AG10803 (cell line): Measurements from ENCODE around the gene F8A2.
A peak's percentile ranks its signal among the peaks of the same experiment; 100 is the strongest.
"Not testable (repeated sequence)": the region's sequence is repeated elsewhere in the genome, so short reads cannot be mapped to it uniquely, and the experiment has no call there.

Experiments used
- DNase-seq: peaks from one replicate; pipeline ENCODE4 v3.0.0; 2010; ENCODE audit warnings: low read depth
- H3K4me3 ChIP-seq: 2 replicates; pipeline ENCODE4 v1.5.1; 2011; ENCODE audit warnings: mild to moderate bottlenecking, low read length, control low read depth
- TF ChIP-seq, protein P1 (sequence below): conservative IDR thresholded peaks from 2 replicates; pipeline ENCODE4 v1.5.1; 2011; ENCODE audit warnings: mild to moderate bottlenecking, low read length, control low read depth, inconsistent platforms

Gene F8A2

DNA sequence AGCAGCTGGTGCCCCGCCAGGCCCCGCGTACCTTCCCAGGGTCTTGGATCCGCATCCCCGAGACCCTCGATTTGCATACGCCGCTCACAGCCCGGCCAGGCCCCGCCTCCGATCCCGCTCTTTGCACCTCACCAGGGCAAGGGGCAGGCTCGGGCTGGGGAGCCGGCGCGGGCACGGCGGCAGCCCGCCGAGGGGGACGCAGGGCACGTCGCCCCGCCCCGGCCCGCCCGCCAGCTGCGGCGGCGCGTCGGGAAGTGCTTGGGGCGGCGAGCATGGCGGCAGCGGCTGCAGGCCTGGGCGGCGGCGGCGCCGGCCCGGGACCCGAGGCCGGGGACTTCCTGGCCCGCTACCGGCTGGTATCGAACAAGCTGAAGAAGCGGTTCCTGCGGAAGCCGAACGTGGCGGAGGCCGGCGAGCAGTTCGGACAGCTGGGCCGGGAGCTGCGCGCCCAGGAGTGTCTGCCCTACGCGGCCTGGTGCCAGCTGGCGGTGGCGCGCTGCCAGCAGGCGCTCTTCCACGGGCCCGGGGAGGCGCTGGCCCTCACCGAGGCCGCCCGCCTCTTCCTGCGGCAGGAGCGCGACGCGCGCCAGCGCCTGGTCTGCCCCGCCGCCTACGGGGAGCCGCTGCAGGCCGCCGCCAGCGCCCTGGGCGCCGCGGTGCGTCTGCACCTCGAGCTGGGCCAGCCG, at the start of gene F8A2:
TSS of gene F8A2 (plus strand) at position 253 of the 686 bp plus-strand sequence. CDS start at position 273, 20 bp downstream.
- not testable (repeated sequence) for H3K4me3 ChIP-seq, DNase-seq

DNA sequence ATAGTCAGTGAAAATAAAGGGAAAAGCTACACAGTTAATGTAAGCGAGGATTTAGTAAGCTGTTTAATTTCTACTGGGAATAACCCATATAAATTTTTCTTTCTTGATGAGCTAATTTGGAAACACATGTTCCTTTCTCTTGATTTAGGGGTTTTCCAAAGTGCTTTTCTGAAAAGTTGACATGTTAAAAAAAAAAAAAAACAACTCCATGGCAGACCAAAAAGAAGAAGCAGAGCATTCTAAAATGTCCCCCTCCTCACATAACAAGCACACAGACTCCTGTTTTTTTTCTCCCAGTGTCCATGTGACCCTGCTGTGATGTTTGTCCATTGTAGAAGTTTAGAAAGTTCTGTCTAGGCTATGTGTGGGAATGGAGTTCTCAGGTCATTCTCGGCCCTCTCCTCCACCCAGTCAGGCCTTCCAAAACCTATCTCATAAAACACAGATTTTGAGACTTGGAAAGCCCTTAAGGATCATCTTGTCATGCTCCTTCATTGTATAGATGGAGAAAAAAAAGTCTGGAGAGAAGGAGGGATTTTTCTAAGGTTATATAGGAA, 48.3 kb upstream of the F8A2 start:
- H3K4me3 ChIP-seq = no peak overlapping the region
- DNase-seq = no peak
- TF ChIP-seq, protein P1, sequence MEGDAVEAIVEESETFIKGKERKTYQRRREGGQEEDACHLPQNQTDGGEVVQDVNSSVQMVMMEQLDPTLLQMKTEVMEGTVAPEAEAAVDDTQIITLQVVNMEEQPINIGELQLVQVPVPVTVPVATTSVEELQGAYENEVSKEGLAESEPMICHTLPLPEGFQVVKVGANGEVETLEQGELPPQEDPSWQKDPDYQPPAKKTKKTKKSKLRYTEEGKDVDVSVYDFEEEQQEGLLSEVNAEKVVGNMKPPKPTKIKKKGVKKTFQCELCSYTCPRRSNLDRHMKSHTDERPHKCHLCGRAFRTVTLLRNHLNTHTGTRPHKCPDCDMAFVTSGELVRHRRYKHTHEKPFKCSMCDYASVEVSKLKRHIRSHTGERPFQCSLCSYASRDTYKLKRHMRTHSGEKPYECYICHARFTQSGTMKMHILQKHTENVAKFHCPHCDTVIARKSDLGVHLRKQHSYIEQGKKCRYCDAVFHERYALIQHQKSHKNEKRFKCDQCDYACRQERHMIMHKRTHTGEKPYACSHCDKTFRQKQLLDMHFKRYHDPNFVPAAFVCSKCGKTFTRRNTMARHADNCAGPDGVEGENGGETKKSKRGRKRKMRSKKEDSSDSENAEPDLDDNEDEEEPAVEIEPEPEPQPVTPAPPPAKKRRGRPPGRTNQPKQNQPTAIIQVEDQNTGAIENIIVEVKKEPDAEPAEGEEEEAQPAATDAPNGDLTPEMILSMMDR = no peak

DNA sequence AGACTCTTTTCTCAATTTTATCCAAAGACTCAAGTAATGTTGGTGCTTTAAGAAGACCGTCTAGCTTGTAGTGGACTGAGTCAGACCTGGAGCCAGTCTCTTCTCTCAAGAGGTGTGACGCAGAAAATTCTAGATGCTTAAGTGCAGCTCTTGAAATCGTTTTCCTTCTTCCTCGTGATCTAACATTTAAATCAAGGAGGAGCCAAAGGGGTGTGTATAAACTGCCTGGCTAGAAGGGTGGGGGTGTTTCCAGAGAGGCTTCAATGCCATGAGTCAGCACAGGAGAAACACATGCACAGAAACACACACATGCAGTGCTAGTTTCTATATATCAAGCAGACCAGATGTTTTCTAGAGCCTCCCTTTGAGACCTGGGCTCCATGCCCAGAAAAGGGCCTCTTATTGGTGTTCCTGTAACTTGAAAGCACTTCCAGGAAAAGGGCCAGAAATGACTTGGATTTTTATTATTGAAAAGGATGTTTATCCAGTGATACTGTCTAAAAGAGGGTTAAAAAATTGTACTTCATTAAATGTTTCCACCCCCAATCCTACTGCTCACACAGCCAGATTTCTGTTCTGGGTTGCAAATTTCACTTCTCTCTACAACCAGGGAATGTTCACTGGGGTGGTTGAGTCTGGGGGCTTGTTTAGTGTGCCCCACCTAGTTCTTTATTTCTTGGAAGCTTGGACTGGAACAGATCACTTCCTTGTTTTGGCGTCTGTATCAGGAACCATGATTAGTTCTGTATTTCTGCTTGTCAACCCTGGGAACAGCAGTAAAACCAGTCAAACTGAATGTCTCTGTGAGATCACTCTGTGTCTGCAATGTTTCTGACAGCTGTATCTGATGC, 47.2 kb upstream of the F8A2 start, which contains the start of gene CLIC2:
TSS of gene CLIC2 (minus strand) at position 129 of the 851 bp plus-strand sequence. CDS start 187 bp downstream, outside the sequence.
- TF ChIP-seq, protein P1 = no peak
- peak; percentile 65 for DNase-seq
- H3K4me3 ChIP-seq = no peak within 1 kb of the TSS

DNA sequence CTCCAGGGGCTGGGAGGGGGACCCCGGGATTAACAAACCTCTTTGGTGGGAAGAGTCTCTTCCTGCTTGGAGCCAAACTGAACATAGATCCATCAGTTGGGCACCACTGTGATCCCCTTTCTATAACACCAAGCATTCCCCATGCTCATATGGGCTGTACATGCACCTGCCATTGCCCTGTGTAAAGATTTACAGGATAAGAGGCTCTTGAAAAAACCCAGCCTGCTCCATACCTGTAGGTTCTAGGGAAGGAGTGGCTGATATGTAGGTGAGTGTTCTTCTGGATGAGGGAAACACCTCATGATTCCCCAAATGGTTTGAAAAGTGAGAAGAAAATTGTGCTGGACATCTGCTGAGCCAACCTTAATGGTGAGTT, 46.6 kb upstream of the F8A2 start:
- not testable (repeated sequence) for H3K4me3 ChIP-seq, DNase-seq

DNA sequence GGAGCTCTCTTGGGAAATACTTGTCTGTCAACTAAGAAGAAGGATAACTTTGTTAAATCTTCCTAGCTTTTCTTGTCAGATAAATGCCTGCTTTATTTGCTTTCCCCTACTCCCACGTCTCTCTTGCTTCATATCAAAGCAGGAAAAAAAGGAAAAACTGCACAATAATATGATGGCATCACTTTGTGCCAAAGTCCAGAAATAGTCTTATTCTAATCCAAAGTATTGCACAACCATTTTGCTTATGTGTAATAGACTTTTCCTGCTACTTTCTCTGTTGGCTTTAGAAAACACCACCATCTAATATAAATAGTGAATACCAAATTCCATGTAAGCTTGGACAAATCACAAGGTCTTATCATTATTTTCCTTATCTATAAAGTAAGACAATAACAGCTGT, 36.2 kb upstream of the F8A2 start:
- H3K4me3 ChIP-seq, DNase-seq: not testable (repeated sequence)

DNA sequence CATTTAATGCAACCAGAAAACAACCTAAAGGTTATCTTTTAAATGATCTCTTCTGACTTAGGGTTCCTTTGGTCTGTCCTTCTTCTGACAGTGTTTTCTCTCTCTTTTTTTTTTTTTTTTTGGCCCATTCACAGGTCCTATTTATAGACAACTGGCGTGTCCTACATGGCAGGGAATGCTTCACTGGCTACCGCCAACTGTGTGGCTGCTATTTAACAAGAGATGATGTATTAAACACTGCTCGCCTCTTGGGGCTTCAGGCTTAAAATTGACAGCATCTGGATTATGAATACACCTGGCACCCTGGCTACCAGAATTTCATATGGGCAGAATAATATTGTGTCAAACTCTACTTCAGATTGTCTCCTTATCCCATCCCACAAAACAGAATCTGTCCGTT, 32.4 kb upstream of the F8A2 start:
- DNase-seq, H3K4me3 ChIP-seq: not testable (repeated sequence)

DNA sequence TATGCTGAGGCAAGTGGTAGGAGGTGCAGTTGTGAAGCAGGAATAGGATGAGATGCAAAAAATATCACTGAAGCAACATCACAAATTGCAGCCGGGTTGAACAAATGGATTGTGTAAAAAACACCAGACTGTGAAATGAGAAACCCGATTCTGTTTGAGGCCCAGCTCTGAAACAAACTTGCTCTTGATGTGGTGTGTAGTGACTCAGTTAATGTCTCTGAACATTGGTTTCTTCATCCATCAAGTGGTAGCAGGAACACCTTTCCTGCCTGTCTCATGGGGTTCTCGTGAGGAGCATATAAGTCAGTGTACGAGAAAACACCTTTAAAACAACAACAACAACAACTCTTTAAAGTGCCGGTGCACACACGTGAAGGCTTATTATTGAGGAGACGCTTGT, 18.2 kb upstream of the F8A2 start:
- not testable (repeated sequence) for H3K4me3 ChIP-seq, DNase-seq

DNA sequence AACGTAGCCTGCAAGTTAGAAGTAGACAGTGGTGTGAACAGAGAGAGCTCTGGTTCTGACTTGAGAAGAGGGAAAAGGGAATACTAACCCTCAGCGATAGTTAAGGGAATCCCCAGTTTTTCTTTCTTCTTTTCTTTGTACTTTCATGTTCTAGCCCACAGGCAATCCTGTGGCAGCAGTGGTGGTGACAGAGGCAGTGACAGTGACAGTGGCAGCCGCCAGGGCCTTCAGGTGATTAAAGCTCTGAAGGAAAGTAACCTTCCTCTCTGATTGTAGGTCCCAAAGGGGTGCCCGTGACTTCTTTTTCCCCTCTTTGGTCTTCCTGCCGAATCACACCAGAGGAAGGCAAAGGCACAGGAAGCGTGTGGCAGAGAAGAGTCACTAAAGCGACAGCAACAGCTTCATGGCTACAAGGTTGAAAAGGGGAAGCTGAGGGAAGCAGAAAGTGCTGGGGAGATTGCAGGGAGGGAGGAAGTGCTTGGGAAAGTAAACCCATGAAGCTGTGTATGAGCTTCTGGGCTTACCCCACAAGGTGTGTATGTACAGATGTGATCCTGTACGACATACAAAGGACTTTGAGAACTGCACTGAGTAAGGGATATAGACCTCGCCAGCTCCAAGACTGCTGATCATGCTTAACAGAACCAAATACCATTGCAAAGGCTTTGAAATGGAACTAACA, 8.0 kb upstream of the F8A2 start:
- not testable (repeated sequence) for H3K4me3 ChIP-seq, DNase-seq

DNA sequence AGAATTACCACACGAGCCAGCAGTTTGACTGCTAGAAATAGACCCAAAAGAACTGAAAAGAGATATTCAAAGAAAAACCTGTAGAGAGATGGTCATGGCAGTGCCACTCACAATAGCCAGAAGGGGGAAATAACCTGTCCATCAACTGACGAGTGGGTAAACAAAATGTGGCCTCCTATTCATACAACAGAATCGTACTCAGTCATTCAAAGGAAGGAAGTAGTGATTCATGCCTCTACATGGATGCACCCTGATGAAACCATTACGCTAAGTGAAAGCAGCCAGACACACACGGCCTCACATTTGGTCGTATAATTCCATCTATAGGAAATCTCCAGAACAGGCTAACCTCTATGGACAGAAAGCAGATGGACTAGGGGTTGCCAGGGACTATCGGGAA, 2.1 kb upstream of the F8A2 start:
- not testable (repeated sequence) for DNase-seq, H3K4me3 ChIP-seq

DNA sequence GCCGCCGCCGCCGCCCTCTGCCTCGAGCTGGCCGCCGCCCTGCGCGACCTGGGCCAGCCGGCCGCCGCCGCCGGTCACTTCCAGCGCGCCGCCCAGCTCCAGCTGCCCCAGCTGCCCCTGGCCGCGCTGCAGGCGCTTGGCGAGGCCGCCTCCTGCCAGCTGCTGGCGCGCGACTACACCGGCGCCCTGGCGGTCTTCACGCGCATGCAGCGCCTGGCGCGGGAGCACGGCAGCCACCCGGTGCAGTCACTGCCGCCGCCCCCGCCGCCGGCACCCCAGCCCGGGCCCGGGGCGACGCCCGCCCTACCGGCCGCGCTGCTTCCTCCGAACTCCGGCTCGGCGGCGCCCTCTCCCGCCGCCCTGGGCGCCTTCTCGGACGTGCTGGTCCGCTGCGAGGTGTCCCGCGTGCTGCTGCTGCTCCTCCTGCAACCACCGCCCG, 653 bp downstream of the F8A2 start:
- H3K4me3 ChIP-seq, DNase-seq: not testable (repeated sequence)

DNA sequence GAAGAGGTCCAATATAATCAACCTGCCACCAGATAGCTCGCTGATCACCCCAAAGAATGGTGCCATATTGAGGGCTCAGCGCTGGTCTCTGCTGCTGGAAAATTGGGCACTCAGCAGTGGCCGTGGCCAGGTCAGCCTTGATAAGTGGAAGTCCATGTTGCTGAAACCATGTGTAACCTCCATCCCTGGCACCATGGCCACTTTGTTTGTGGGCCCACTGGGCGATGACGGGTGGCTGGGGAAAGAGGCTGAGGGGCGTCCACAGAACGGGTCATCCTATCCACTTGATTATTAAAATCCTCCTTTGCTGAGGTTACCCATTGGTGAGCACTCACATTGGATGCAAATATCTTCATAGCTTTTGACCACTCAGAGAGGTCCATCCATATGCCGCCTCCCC, 7.7 kb downstream of the F8A2 start:
- no peak overlapping the region for H3K4me3 ChIP-seq
- TF ChIP-seq, protein P1 = no peak
- DNase-seq = no peak

DNA sequence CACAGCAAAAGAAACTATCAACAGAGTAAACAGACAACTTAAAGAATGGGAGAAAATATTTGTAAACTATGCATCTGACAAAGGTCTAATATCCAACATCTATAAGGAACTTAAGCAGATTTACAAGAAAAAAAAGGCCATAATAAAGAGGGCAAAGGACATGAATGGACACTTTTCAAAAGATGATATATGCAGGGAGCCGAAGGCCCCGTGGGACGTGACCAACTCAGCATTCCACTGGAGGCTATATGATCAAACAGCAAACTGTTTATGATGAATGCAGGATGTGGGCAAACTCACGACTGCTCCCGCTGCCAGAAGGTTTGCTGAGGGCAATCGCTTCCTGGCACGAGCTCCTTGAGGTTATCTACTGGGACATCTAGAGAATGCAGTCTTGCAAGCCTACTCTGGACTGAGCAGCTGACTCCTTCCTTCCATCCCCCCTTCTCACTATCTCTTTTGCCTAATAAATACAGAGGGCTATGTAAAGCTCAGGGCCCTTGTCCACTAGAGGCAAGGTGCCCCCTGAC, 12.9 kb downstream of the F8A2 start:
- not testable (repeated sequence) for H3K4me3 ChIP-seq

More for the DNA sequence above, 12.9 kb downstream of the F8A2 start:
- DNase-seq = not testable (repeated sequence)
